ENCODE data around the gene AQP10. TPM values are rescaled to one million over a fixed set of nuclear protein-coding genes. Genes with fewer than 3 reads are reported as not detected.

The AQP10 gene
- total RNA-seq, 4 donors from 2014 or later = not detected

DNA sequence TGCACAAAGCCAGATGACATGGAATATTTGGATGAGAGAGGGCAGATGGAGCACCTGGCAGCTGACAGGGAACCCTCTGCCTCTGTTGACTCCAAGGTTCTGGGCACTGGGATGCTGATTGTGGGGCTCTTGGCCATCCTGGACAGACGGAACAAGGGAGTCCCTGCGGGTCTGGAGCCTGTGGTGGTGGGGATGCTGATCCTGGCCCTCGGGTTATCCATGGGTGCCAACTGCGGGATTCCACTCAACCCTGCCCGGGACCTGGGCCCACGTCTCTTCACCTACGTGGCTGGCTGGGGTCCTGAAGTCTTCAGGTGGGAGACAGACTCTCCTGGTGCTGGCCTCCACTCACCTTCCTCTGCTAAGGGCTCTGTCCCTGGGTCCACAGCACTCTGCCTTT is 2.6 kb downstream of the AQP10 start:
- TF ChIP-seq, protein P1, sequence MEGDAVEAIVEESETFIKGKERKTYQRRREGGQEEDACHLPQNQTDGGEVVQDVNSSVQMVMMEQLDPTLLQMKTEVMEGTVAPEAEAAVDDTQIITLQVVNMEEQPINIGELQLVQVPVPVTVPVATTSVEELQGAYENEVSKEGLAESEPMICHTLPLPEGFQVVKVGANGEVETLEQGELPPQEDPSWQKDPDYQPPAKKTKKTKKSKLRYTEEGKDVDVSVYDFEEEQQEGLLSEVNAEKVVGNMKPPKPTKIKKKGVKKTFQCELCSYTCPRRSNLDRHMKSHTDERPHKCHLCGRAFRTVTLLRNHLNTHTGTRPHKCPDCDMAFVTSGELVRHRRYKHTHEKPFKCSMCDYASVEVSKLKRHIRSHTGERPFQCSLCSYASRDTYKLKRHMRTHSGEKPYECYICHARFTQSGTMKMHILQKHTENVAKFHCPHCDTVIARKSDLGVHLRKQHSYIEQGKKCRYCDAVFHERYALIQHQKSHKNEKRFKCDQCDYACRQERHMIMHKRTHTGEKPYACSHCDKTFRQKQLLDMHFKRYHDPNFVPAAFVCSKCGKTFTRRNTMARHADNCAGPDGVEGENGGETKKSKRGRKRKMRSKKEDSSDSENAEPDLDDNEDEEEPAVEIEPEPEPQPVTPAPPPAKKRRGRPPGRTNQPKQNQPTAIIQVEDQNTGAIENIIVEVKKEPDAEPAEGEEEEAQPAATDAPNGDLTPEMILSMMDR (IDR thresholded peaks at IDR 0.05) = no peak
- TF ChIP-seq POLR2A (IDR thresholded peaks at IDR 0.05) = no peak
- peak in 1 of 2 donors; percentile 80 for DNase-seq (ENCODE audit: low spot score in 2 of 2)
- no peak overlapping the region for H3K4me3 ChIP-seq (ENCODE audit: low read depth, poor library complexity, severe bottlenecking)
- WGBS, 2 donors = 83 to 92% methylated on average over 5 of the region's 7 CpGs
- intact Hi-C loops (cut with DNase I; ENCODE audit: low total_unique reads) = no loop called here

DNA sequence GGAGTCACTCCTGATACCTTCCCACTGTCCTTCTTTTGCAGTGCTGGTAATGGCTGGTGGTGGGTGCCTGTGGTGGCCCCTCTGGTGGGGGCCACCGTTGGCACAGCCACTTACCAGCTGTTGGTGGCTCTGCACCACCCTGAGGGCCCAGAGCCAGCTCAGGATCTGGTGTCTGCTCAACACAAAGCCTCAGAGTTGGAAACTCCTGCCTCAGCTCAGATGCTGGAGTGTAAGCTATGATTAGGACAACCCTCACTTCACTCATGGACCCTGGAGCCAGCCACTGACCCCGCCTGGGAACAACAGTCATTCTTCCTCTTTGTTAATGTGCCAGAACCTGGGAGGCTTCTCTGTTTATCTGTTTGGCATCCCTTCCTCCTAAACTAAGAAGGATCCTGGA is 3.3 kb downstream of the AQP10 start:
- no peak for DNase-seq (ENCODE audit: low spot score in 2 of 2)
- 46 to 71% methylated on average over 2 of the region's 2 CpGs for WGBS, 2 donors
- no peak for TF ChIP-seq POLR2A (IDR thresholded peaks at IDR 0.05)
- TF ChIP-seq, protein P1 (IDR thresholded peaks at IDR 0.05) = no peak
- intact Hi-C loops (cut with DNase I; ENCODE audit: low total_unique reads) = no loop called here
- H3K4me3 ChIP-seq (ENCODE audit: low read depth, poor library complexity, severe bottlenecking) = no peak overlapping the region

DNA sequence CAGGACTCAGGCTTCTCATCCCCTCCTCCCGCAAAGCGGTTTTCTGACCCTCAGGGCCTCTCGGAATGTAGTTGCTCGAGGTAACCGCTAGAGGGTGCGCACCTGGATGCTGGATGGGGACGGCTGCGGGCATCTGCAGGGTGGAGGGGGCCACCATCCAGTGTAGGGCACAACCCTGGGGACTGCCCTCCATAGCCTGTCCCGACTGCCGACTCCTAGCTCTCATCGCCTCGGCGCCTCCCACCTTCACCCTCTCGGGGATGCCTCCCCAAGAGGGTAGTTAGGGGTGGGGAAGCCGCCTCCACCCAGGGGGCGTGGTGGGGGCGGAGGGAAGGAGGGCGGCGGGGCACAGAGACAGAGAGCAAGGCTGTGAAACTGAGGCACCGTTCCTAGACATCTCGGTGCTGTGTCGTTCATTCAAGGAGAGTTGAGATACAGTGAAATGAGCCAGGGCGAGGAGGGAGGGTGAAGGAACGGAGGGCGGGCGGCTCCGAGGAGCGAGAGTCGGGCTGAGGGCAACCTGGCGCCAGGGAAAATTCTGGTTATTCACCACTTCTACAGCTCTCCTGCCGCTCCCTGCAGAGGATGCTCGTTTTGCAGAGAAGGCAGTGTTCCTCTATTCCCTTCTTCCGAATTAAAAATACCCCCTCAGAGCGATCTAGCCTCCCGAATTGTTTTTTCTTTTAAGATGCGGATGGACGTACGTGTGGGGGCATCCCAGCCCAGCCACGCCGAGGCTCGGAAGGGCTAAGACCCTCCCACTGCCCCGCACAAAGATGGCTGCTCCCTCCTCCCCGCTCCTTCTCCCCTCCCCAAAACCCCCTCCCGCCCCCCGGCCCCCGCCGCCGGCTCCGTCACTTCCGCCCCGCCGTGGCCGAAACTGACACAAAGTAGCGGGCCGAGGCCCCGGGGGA is 4.0 kb downstream of the AQP10 start, which contains the start of gene ATP8B2:
Gene ATP8B2, plus strand, starts transcription at position 857 of the 914 bp plus-strand sequence. CDS start 2,617 bp downstream, outside the sequence.
- 1% methylated on average over 45 to 55 of the region's 56 CpGs for WGBS, 2 donors
- no peak for TF ChIP-seq POLR2A (IDR thresholded peaks at IDR 0.05)
- TF ChIP-seq, protein P1 (IDR thresholded peaks at IDR 0.05) = peak in 1 of 3 donors; percentile 76
- peak within 1 kb of the TSS; percentile 58 for H3K4me3 ChIP-seq (ENCODE audit: low read depth, poor library complexity, severe bottlenecking)
- DNase-seq (ENCODE audit: low spot score in 2 of 2) = peak; percentile 52 to 94
- intact Hi-C loops (cut with DNase I; ENCODE audit: low total_unique reads) = no loop called here

DNA sequence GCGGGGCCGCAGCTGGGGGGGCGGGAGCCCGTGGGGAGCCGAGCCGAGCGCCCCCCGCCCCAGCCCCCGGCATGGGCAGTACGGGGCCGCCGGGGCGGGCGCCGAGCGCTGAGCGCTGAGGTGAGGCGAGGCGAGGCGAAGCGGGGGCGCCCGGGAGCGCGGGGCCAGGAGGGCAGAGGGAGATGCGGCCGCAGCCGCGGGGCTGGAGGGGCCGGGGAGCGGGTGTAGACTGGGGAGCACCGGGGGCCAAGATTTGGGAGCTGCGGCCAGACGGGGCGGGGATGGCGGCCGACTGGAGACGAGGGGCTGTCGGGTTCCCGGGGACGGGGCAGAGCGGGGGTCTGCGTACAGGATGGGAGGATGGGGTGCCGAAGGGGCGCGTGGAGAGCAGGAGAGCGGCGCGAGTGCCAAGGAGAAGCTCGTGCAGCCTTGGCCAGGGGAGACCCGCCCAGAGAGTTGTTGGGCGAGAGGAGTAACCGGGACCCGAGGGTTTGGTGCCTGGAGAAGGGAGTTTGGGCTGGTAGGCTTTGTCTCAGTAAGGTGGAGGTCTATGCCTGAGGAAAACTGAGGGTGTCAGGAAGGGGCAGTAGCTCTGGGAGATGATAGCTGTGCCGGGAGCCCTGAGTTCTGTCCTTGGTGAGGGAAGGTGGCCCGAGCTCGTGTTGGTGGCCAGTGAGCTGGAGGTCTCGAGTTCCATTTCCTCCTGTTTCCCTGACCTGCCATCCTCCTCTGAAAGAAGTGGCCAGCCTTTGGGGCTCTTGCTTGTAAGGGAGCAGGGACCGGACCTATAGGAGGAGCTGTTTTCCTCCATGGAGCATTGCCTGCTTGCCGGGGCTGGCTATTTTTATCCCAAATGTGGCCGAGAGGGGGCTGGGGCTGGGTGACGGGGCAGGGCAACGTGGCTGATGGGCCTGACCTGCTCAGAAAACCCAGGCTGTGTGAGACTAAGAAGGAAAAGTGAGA is 5.0 kb downstream of the AQP10 start:
- intact Hi-C loops (cut with DNase I; ENCODE audit: low total_unique reads) = no loop called here
- H3K4me3 ChIP-seq (ENCODE audit: low read depth, poor library complexity, severe bottlenecking) = peak overlapping the region; percentile 58
- WGBS, 2 donors = 0 to 1% methylated on average over 51 to 55 of the region's 63 CpGs
- no peak for TF ChIP-seq POLR2A (IDR thresholded peaks at IDR 0.05)
- TF ChIP-seq, protein P1 (IDR thresholded peaks at IDR 0.05) = peak in 1 of 3 donors; percentile 38
- DNase-seq (ENCODE audit: low spot score in 2 of 2) = peak; percentile 64 to 93

DNA sequence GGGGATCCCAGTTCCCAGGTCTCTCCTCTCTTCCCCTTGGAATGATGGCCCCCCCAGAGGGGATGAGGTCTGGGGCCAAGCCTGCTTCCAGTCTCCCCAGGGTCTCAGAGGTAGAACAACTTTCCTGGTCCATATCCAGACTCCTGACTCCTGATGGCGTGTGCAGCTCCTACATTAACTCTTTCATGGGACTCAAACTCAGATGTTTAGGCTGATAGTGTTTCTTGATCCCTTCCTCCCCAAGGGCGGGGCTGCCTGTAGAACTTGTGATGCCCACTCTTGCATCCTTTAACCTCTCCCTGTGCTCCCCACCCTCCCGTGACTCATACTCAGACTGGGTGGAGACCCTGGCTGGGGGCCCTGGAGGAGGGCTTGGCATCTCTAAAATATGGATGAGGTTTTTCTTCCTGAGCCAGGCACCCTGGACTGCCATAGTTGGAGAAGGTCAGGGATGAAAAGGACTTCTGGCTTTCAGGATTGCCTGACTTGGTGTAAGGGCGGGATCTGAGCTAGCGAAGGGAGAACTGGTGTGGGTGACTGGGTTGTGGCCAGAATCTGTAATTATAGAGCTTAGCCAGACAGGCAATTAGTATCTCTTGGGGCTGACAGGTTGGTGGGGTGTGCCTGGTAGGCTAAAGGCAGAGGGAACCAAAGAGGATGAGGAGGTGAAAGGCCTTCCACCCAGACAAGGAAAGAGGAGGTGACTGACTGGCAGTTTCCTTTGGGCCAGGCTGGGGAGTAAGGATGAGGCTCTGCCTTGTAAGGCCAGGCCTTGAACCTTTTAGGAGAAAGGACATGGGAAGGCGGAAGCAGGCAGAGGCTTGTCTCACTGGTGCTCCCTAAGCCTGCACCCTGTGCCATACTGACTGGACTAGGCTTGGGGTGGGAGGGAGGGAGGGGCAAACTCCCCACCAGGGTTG is 5.9 kb downstream of the AQP10 start:
- 25 to 26% methylated on average over 6 of the region's 6 CpGs for WGBS, 2 donors
- intact Hi-C loops (cut with DNase I; ENCODE audit: low total_unique reads) = no loop called here
- TF ChIP-seq, protein P1 (IDR thresholded peaks at IDR 0.05) = no peak
- no peak for TF ChIP-seq POLR2A (IDR thresholded peaks at IDR 0.05)
- DNase-seq (ENCODE audit: low spot score in 2 of 2) = peak; percentile 84 to 97
- no peak overlapping the region for H3K4me3 ChIP-seq (ENCODE audit: low read depth, poor library complexity, severe bottlenecking)

Measured in lower leg skin (tissue), 4 donors.